GM08714 (cell line): ENCODE data around the gene EPHX1.

Experiments
- H3K4me3 ChIP-seq: fragments of 200-500 bp; sonication (Bioruptor generic); 2 replicates; pipeline ENCODE4 v1.5.1; 2014; ENCODE audit warnings: mild to moderate bottlenecking, low read length, inconsistent platforms
- ZNF274 ChIP-seq: IDR thresholded peaks from 2 replicates; pipeline ENCODE4 v1.6.1; 2012; ENCODE audit warnings: mild to moderate bottlenecking, low read depth, low read length

The EPHX1 gene

DNA sequence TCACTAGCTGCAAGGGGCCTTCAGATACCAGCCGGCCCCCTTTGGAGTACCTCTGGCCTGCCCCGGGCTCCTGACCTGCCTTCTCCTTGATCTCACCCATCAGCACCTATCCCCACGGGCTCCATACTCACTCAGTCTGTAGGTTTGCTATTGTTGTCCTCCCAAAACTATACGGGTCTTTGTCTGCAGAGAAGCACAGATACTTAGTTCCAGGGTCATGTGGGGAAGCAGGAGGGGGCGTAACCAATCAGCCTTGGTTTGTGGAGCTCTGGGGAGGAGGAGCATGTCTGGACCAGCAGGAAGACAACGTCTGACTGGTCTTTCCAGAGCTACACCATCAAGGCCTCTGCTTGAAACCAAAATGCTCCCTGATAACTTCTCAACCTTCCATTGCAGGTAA is 57.1 kb downstream of the EPHX1 start:
- no peak overlapping the region for H3K4me3 ChIP-seq
- TF ChIP-seq ZNF274 = no peak

DNA sequence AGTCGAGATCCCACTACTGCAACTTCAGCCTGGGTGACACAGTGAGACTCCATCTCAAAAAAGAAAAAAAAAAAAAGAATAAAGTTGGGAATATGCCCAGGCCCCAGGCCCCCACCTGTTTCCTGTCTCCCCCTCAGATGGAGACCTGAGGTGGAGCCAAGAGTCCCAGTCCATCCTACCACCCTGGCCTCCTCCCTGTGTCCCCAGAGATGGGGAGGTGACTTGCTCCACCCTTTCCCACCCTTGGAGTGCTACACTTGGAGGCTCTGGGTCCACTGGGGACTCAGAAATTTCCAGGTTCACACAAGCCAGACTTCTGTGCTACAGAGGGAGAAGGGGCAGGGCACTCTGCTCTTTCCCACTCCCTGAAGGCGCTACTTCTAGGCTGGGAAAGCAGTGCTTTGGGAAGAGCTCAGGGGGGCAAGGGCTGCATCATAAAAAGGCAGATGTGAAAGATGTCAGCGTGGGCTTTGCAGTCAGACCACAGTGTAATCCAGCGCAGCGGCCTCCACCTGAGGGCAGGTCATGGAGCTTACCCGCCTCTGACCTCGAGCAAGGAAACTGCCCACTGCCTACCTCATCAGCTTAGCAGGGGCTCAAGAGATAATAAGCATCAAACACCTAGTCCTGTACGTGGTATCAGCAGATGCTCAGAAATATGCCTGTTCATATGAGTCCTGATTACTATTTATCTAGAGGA is 58.9 kb downstream of the EPHX1 start:
- H3K4me3 ChIP-seq = no peak overlapping the region
- no peak for TF ChIP-seq ZNF274

GRCh38 chr1:225870911-225871310 is 61.0 kb downstream of the EPHX1 start:
- TF ChIP-seq ZNF274 = no peak

GRCh38 chr1:225871359-225872074 is 61.6 kb downstream of the EPHX1 start:
- H3K4me3 ChIP-seq = no peak overlapping the region
- no peak for TF ChIP-seq ZNF274

More at GRCh38 chr1:225870911-225871310, 61.0 kb downstream of the EPHX1 start:
- no peak overlapping the region for H3K4me3 ChIP-seq

DNA sequence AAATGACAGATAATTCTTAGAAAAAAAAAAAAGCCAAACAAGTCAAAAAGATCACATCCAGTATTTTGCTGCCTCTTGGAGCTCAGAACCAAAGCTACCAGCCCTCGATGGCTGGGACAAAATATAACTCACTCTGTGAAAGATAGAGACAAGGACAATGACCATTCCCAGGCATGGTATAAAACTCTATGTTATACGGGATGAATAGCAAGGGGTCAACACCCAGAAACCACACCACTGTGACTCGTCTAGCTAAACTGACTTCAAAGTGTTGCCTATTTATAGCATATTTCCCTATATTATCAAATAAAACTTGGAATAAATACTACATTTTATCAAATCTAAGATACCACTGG is 62.1 kb downstream of the EPHX1 start:
- TF ChIP-seq ZNF274 = no peak

DNA sequence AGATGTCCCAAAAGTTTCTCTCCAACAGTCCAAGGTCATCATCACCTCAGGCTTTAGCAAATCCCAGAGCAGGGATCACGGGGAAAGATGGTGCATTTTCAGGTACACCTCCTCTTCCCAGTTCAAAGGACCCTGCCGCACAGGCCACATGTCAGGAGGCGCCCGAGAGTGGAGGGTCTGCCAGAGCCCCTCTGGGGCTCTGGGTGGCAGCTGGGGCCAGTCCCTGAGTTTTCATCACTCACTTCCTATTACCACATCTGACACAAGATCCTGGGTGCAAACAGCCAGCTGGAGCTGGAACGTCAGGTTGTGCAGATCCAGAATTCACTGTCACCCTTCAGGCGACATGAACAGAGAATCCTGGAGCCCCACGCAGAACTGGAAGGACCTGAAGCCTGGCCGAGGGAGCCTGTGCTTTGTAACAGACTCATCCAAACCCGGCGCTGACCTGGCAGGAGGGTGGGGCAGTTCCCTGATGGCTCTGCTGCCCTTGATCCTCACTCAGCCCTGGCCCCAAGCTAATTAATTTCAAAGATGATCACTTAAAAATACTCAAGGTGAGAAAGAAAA is 63.4 kb downstream of the EPHX1 start:
- no peak overlapping the region for H3K4me3 ChIP-seq
- no peak for TF ChIP-seq ZNF274

More for the DNA sequence above, 62.1 kb downstream of the EPHX1 start:
- no peak overlapping the region for H3K4me3 ChIP-seq

GRCh38 chr1:225874431-225874830 is 64.5 kb downstream of the EPHX1 start:
- no peak for TF ChIP-seq ZNF274
- H3K4me3 ChIP-seq = no peak overlapping the region

GRCh38 chr1:225875044-225875815 is 65.3 kb downstream of the EPHX1 start:
- no peak for TF ChIP-seq ZNF274
- H3K4me3 ChIP-seq = no peak overlapping the region

DNA sequence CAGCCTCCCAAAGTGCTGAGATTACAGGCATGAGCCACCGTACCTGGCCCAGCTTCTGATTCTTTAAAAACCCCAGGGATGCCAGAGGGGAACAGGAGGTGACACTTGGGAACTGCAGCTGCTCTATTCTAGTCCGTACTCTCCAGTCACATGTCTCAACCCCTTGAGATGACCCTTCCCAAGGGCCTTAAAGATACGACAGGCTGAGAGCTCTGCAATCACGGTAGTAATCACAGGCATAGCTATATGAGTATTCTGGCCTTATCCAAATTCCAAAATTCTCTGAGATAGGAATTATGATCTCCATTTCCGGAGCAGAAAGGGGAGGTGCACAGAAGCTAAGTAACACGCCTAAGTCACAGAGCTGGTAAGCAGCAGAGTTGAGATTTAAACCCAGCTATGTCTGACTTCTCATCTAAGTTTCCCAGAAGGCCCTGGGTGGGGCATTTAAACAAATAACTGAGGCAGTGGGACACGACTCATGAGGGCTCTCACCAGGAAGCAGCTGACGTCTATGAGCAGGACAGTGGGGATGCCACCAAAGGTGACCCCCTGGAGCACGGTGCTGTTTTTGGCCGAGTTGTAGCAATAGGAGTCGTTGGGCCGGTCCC is 67.1 kb downstream of the EPHX1 start:
- no peak overlapping the region for H3K4me3 ChIP-seq
- TF ChIP-seq ZNF274 = no peak

DNA sequence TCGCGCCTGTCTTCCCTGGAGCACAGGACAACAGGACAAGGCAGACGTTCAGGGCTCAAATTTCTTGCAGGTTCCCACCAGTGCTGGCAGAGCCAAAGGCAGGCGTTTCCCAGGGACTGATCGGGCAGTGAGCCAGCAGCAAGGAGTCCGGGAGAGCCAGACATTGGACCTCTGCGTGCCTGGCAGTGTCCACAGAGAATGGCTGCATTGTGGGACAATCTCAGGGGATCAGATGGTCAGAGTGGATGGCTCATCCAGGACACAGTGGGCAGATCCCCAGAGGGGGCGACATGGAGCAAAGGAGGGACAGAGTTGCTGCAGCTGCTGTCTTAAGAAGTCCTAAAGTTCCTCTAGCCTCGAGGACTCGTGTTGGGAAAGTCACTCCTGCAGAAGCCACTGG is 67.7 kb downstream of the EPHX1 start:
- H3K4me3 ChIP-seq = no peak overlapping the region
- no peak for TF ChIP-seq ZNF274

DNA sequence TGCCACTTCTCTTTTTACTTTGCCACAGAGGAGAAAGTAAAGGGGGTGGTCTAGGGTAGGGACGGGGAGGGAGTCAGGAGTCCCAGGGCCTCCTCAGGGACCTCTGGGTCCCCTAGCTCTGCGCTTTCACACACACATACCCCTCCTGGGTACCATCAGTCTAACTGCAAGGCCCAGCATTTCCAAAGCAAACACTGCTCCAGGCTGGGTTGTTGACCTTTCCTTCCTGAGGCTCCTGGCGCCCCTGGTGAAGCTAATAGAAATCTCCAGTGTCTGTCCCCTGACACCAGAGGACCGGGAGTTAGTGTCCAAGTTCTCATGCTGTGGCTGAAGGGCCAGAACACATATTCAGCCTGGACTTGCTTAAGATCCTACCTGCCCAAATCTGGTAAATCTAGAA is 68.4 kb downstream of the EPHX1 start:
- TF ChIP-seq ZNF274 = no peak
- H3K4me3 ChIP-seq = no peak overlapping the region

DNA sequence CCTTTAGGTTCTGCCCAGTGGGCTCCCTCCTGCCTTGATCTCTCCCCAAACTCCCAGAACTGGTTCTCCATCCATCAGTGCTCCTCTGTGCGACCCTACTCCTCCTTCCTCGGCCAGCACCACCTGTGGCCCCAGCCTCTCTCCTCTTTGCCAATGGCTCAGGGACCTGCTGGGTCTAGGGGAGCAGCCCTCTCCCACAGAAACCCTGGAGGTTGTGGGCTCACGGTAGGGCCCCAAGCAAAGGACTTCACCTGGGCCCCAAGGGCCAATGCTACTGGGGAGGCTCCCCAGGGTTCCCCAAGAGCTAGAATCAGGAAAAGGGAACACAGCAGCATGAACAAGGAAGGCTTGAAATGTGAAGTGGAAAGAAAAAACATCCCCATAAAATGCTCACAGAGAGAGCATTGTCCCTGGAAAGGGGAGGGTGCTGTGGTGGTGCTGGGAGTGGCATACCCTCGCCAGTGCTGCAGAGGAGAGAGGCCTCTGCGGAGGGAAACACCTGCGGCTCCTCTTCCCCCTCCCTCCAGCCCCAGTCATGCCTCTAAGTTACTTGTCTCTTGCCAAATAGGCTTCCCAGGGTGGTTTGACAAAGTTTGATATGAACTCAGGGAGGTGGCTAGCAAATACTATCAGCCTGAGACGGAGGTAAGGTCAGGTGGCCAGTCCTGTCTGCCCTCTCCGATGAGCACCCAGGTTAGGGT is 69.7 kb downstream of the EPHX1 start:
- no peak overlapping the region for H3K4me3 ChIP-seq
- no peak for TF ChIP-seq ZNF274

DNA sequence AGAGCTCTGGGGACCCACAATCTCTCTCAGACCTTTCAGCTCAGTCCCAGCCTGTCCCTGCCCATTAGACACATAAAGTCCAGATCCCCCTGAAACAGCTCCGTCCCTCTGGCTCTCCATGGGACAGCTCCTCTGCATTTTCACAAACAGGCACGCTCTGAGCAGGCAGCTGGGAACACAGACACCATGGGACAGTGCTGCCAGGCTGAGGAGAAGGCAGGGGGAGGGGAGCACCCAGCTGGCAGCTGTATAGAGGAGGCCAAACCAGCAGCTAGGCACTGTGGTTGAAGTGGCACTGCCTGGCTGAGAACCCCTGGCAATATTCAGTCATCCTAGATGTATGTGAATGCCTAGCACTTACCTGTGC is 70.3 kb downstream of the EPHX1 start:
- H3K4me3 ChIP-seq = no peak overlapping the region; the same call in 1 of the 2 replicates
- no peak for TF ChIP-seq ZNF274
